ENCODE data around the gene CACNA1A. TPM values are rescaled to one million over a fixed set of nuclear protein-coding genes. Genes with fewer than 3 reads are reported as not detected.
A peak's percentile ranks its signal among the peaks of the same experiment; 100 is the strongest.

CACNA1A gene
- total and polyA plus RNA-seq, 2 of the 13 experiments (the other 11 are each of a cell fraction or from before 2014, with no cell fraction given) = not detected

- Histone ChIP-seq H3K27ac (ENCODE audit: extremely low read length, insufficient read depth, low read length) (no peak overlapping the region), H4K20me1 (ENCODE audit: insufficient read depth, low read length) (no peaks in the 10 kb centered on the region), H3K4me1 (ENCODE audit: insufficient read depth, low read length) (no peaks in the 10 kb centered on the region), H3K4me3 (replicated peaks in 1 of 3; ENCODE audit: insufficient read depth in 1 of 3, low read depth in 2 of 3, low read length in 3 of 3) (no peak overlapping the region), H3K9ac (ENCODE audit: insufficient read depth, low read depth, low read length) (no peak overlapping the region), H2AFZ (ENCODE audit: low read length) (no peak overlapping the region), H3K36me3 (replicated peaks in 1 of 2; ENCODE audit: control insufficient read depth in 1 of 2, insufficient read depth in 2 of 2, low read length in 2 of 2) (no peaks in the 10 kb centered on the region), H3K9me3 (ENCODE audit: low read length) (no peaks in the 10 kb centered on the region), H3K79me2 (ENCODE audit: insufficient read depth, low read length) (no peaks in the 10 kb centered on the region), H3K27me3 (ENCODE audit: control insufficient read depth in 1 of 2, insufficient read depth in 2 of 2, low read length in 2 of 2) (peaks cover 0 to 10% of the 10 kb centered on the region in 2 experiments; a peak in 1 of 5 replicates), H3K4me2 (ENCODE audit: low read depth, low read length) (no peak overlapping the region)
- no peak for ATAC-seq
- no peak for FAIRE-seq
- POLR2A ChIA-PET = no interaction called here
- WGBS (ENCODE audit: low lambda C conversion rate) = 71% methylated on average over 5 of the region's 10 CpGs
- intact Hi-C loops (cut with micrococcal nuclease; ENCODE audit: unreplicated experiment) (no loop called here), in situ Hi-C loops (cut with HindIII; ENCODE audit: extremely low pct_ligation_motif_present, low pct_unique_long_range_greater_than_20kb) (loop anchor here (10.0 kb wide), 1 partner anchor 295 kb away; no protein-coding TSS in a partner anchor)
- DNase-seq (ENCODE audit: low spot score) = no peak
- no TSS peak for BruUV-seq (replicated peaks)
- no peak for TF ChIP-seq E2F5 (CRISPR knock-in tag; conservative IDR thresholded peaks at IDR 0.05)
- no peak for TF ChIP-seq ZNF720 (CRISPR knock-in tag; IDR thresholded peaks at IDR 0.05)
- TF ChIP-seq ZNF329 (CRISPR knock-in tag; IDR thresholded peaks at IDR 0.05; ENCODE audit: low read depth) = peak; percentile 97
- TF ChIP-seq ZNF780A (CRISPR knock-in tag; IDR thresholded peaks at IDR 0.05) = no peak
- no peak for TF ChIP-seq ZNF891 (CRISPR knock-in tag; IDR thresholded peaks at IDR 0.05)
- TF ChIP-seq ZNF781 (CRISPR knock-in tag; IDR thresholded peaks at IDR 0.05; ENCODE audit: borderline replicate concordance, not compliant biosample characterization) = no peak
- no peak for TF ChIP-seq HMG20B (CRISPR knock-in tag; conservative IDR thresholded peaks at IDR 0.05)
- CTCF ChIA-PET (ENCODE audit: low intra/inter-chr PET ratio, low total read pairs) = no interaction called here
Measured at GRCh38 chr19:13269348-13269747, 236.9 kb downstream of the CACNA1A start.

DNA sequence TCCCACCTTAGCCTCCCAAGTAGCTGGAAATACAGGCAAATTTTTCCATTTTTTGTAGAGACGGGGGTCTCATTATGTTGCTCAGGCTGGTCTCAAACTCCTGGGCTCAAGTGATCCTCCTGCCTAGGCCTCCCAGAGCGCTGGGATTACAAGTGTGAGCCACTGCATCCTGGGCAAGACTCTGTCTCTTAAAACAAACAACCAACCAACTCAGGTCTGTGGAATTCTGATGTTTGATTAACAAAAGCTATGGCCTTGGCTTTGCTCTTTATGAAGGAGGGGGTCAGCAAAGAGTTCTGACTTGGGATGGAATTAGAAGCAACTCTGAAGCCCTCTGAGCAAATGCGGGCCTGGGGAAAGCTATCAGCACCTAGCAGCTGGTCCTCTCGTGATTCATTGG is 238.4 kb downstream of the CACNA1A start:
- DNase-seq (ENCODE audit: low spot score) (peak; percentile 25), FAIRE-seq (no peak), ATAC-seq (no peak)
- Histone ChIP-seq H3K36me3 (replicated peaks in 1 of 2; ENCODE audit: control insufficient read depth in 1 of 2, insufficient read depth in 2 of 2, low read length in 2 of 2) (no peaks in the 10 kb centered on the region), H3K4me1 (ENCODE audit: insufficient read depth, low read length) (no peaks in the 10 kb centered on the region), H3K79me2 (ENCODE audit: insufficient read depth, low read length) (no peaks in the 10 kb centered on the region), H3K4me2 (ENCODE audit: low read depth, low read length) (no peak overlapping the region), H3K27me3 (ENCODE audit: control insufficient read depth in 1 of 2, insufficient read depth in 2 of 2, low read length in 2 of 2) (peaks cover 1 to 16% of the 10 kb centered on the region in 2 experiments; a peak in 1 of 5 replicates), H4K20me1 (ENCODE audit: insufficient read depth, low read length) (no peaks in the 10 kb centered on the region), H3K9me3 (ENCODE audit: low read length) (no peaks in the 10 kb centered on the region), H2AFZ (ENCODE audit: low read length) (no peak overlapping the region), H3K27ac (ENCODE audit: extremely low read length, insufficient read depth, low read length) (no peak overlapping the region), H3K4me3 (replicated peaks in 1 of 3; ENCODE audit: insufficient read depth in 1 of 3, low read depth in 2 of 3, low read length in 3 of 3) (no peak overlapping the region), H3K9ac (ENCODE audit: insufficient read depth, low read depth, low read length) (no peak overlapping the region)
- BruUV-seq (replicated peaks) = no TSS peak
- CTCF ChIA-PET (ENCODE audit: low intra/inter-chr PET ratio, low total read pairs) = no interaction called here
- intact Hi-C loops (cut with micrococcal nuclease; ENCODE audit: unreplicated experiment) = no loop called here
- in situ Hi-C loops (cut with HindIII; ENCODE audit: extremely low pct_ligation_motif_present, low pct_unique_long_range_greater_than_20kb) = loop anchor here (10.0 kb wide), 1 partner anchor 293 kb away; no protein-coding TSS in a partner anchor
- POLR2A ChIA-PET = no interaction called here
- WGBS (ENCODE audit: low lambda C conversion rate) = 30% methylated on average over 4 of the region's 4 CpGs
- TF ChIP-seq FOSL2 (CRISPR knock-in tag; IDR thresholded peaks at IDR 0.05) (0 out of 2 replicates have a peak, but pooled peaks have one; percentile 18), NFAT5 (CRISPR knock-in tag; IDR thresholded peaks at IDR 0.05) (no peak)

All from HepG2 (cell line).